AG08395 (cell line): ENCODE measurements around the gene DIDO1.

Experiments used
- DNase-seq: peaks from one replicate; pipeline ENCODE4 v3.0.0; 2012; ENCODE audit warnings: mixed read lengths, low spot score

Gene DIDO1

DNA sequence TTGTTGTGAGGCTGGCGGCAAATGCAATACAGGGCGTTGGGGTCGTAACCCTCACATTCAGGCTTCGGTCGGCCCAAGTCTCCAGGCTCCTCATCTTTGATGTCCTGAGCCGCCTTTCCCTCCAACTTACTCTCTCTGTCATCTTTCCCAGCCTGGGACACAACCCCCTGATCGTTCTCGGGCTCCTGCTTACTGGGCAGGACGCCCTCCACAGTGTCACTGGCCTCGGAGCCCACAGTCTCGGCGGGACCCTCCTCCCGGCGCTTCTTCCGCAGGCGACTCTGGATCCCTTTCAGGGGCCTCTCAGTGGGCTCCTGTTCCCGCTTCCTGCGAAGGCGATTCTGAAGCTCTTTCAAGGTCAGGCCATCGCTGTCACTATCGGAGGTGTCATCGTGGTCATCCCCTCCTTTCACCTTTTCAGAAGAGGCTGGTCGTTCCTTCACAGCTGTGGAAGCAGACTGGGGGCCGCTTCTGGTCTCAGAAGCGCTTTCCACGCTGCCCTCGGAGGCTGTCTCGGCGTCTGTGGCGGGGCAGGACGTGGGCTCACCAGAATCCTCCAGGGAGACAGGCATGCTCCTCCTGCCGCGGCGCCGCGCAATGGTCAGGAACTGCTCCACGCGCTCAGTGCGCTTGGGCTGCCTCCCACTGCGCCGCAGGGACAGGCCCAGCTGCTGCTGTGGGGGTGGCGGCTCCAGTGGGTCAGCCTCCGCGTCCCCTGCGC, 15.4 kb downstream of the DIDO1 start:
- DNase-seq, result no peak

DNA sequence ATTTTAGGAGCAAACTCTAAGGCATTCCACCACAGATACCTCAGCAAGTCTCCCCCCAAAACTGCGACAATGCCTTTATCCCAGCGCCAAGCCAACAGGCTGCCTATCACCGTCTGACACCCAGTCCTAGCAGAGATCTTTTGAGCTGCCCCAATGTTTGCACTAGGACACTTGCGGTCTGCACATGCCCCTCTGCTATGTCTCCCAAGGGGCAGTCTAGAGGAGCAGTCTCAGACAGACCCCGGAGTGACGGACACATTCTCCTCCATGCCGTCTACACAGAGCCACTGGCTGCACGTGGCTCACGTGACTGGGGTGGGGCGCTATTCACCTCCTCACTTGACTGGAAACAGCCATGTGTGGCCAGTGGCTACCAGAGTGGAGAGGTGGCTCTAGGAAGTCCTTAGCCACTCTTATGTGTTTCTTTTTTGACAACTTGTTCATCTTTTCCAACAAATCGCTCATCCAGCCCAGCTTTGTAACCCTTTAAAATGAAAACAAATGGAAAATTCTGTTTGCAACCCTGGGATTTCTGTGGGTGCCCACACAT, 16.0 kb downstream of the DIDO1 start:
- DNase-seq, result no peak

DNA sequence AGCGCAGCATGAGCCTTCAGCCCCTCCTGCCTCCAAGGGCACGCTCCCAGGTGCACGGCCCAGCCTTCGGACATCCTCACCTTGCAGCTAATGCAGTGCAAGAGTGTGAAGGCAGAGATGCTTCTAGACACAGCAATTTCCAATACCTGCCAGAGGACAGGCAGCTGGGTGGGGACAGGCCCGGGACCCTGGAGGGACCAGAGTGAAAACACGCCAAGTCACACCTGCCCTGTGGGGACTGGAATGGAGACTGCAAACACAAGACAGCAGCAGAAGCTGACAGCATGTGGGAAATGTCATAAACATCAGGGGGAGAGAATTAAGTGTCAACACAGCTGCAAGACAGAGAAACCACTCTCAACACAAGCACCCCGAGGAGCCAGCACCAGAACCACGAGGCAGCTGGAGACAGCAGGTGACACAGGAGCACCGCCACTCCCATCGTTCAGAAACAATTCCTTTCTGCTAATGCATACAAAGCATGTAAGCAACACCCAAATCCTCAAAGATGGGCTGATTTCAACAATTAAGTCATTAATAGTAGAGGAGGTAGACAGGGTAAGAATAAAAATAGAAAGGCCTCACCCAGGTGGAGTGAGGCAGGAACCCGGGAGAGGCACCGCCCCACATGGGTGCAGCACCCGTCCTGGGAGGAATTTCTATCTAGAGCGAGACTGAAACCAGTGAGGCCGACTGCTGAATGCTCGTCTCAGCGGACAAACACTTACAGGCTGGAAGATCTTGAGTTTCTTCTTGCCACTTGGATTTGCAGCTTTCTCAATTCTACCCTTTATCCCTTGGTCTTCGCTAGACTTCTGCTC, 17.1 kb downstream of the DIDO1 start:
- DNase-seq, result no peak

DNA sequence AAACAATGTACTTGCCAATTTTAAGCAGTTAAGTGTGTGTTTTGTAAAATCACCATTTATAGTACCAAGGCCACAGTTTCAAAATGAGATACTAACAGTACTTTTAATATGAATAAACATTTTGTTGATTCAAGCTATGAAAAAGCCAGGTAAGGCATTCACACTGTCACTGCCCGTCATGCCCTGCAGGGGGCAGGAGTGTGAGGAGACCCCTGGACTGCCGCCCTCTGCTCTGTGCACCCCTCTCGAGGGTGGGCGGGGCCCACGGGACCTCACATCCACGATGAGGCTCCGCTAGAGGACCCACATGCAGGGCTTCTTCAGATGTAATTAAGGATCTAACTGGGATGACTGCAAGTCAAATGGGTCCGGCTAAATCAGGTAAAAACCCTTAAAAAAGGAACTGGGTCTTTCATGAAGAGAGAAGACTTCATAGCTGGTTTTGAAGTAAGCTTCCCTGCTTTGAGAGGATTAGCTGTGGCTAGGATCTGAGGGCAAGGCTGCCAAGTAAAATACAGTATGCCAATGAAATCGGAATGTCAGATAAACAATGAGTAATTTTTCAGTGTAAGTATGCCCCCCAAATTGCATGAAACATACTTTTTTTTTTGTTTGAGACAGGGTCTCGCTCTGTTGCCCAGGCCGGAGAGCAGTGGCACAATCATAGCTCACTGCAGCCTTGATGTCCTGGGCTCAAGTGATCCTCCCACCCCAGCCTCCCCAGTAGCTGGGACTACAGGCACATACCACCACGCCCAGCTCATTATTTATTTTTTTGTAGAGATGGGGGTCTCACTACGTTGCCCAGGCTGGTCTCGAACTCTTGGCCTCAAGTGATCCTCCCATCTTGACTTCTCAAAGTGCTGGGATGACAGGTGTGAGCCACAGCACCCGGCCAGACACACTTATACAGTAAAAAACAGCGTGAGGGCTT, 18.7 kb downstream of the DIDO1 start:
- no peak for DNase-seq

DNA sequence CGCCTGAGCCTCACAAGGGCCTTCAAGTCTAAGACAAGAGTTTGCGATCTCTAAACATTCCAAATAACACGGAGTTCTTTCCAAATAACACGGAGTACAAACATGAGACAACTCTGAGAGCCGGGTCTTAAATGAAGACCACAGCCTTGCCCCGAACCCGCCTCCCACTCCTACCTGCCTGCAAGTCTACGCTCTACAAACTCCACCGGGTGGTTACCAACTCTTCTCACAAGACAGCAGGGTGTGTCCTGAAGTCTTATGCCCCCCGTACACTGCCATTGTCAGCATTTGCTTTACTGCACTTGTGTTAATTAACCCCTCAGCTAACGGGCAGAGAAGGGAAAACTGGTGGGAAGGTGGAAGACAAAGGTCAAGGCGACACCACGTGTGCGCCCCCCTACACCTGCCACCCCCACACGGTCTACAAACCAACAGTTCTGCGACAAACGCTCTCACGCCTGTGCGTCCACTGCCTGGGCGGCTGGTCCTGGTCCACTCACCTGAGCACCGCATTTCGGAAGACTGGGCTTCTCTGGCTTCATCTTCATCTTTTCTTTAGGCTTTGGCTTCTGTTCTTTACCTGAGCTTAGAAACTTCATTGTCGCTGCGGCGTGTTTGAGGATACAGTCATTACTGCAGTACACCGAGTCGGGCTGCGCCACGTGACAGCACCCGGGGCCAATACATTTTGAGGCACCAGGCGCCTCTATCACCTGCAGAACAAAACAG, 19.5 kb downstream of the DIDO1 start:
- DNase-seq, result no peak

DNA sequence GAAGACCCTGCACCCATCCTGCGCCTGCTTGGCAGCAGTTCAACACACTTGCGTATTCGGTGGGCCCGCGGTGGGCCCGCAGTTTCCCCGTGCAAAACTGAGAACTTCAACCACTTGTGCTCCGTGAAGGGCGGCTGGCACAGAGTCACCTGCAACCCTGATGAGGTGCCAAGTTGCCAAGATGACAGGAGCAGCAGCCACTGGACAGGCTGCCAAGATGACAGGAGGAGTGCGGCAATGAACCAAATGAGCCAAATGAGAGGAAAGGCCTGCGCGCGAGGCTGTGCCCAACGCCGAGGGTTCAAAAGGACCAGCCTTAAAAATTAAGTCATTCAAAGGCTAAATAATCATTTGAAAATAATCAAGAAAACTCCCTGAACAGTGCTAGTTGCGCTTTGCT, 20.1 kb downstream of the DIDO1 start:
- no peak for DNase-seq

DNA sequence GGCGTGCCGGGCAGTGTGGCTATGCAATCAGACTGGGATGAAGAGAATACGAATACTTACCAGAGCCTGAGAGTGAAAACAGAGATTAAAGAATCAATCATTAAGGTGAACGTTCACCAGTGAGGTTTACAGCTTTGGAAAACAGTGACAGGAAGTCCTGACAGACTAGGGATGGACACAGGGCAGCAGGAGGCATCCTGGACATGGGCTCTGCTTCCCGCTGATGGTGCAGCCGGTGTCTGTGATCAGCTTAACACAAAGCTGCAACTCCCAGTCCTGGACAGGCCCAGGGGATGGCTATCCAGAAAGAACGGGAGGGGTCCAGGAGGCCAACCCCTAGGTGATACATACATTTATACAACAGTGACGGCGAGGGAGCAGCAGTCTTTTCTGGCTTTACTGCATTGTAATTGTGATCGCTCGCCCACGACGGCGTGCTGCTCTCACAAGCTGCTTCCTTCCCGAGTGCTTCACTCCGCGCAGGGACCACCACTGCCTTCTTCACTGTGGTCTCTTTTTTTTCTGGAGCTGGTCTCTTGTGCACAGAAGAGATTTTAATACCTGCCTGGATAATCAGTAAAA, 20.7 kb downstream of the DIDO1 start:
- DNase-seq, result no peak

DNA sequence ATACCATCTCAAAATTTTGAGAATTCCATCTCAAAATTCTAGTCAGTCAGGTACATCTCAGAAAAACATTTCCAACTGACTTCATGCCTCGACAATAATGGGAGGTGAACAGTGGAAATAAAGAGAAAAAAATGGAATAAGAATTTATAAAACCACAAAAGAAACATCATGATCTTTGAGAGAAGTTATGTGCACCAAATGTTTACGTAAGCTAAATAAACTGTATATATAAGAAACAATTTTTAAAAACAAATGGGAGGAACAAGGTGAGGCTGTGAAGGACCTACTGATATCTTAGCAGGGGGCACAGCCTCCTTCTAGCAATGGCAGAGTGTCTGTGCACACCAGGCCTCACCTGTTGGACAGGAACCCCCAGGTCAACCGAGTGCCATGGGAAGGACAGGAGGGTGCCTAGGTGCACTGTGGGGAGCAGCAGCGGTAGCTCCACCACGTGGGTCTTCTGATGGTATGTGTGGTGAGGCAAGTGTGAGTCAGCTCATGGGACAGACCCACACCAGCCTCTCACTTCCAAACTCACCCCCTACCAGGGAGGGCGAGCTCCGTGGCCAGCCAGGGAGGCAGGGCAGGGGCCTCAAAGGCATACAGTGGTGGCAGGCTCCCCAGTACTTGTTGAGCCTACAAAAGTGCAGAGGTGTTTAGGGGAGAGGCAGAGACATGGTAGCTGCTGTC, 23.2 kb downstream of the DIDO1 start:
- peak; percentile 18 for DNase-seq

DNA sequence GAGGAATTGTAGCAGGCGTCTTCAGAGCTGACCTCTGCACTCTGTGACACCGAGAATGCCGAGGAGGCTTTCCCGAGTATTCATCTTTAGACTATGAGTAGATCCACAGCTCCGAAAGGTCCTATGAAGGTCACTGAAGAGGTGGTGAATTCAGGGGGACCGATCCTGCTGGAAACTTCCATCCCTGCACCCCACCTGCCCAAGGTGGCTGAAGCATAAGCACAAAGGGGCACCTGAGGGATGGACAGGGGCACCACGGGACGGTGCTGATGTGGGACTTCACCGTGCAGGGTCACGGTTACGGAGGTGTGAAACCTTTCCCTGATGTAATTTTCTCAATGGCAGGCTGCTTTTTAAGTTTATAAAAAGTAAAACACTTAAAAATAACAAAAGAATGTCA, 24.4 kb downstream of the DIDO1 start:
- no peak for DNase-seq

DNA sequence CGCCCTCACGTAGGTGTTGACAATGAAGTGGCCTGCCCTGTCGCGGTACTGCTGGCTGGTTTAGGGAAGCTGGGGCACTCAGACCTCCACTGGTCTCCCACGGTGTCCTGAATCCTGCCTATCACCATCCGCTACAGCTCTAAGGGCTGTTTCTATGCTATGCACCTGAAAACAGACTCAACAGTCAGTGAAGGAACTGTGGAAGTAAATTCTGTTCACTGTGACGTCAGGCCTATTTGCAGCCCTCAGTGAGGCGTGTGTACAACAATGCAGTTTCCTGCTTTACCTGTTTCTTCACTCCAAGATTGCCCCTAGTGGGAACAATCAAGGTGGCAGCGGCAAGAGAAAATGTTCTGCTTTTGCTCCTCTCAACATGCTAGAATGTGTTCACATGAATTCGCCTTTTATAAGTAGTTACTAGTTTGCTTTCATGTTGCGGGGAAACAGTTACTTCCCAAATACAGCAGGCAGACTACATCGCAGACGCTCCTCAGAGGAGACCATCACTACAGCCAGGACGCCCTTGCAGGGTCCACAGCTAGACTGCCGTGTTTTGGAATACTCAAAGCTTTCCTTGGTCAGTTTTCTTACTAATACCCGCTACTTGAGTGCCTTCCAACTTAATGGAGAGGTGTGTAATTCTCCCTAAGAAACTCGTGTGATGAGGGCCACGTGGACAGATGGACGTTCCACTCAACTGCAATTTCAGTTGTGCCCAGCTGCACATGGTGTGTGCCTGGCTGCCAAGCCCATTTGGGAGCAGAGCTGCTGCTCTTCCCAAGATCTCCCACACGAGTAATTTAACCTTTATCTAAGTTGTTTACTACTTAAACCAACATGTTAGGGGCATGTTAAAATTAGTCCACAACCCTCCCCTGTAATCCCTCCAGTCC, 25.4 kb downstream of the DIDO1 start:
- peak; percentile 12 for DNase-seq

DNA sequence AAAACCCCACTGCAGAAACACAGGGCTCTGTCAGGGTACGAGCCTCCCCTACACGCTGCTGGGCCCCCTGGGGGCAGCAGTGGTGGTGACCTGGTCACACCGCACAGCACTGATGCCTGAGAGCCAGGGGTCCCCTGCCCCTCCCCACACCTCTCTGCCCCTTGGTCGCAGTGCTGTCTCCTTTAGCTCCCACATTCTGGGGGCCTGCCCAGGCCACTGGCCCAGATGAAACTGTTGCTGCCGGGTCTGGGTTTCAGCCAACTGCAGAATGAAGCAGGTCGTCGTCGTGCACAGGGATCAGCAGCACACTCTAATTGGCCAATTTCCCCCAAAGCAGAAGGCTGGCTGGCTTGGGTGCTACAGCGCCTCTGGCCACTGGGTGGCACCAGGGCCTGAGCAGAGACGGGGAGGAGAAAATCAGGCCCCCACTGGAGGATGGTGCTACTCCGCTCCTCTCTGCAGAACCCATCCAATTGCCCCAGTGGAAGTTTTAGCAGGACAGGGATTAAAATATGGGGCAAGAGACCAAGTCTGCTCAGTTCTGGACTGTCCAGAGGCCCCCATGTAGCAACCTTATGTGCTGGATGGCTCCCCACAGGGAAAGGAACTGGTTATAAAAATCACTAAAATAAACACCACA, 26.1 kb downstream of the DIDO1 start:
- DNase-seq, result peak; percentile 96

DNA sequence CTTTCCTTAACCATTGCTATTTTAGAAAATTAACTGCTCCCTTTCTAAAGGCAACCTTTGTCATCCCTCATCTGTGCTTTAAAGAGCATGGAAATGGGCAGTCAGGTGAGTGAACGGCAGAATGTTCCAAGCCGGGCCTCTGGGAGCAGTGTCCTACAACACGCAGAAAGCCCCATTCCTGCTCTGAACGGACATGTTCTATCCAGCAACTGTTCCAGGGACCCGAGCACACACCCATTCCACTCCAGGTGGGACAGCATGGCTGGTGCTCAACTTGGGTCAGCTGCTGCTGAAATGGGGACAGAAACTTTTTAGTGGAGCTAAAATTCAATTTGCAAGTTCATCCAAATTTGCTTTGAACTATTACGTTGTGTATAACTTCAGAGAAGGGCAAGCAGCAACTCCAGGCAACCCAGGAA, 26.7 kb downstream of the DIDO1 start:
- peak; percentile 17 for DNase-seq

DNA sequence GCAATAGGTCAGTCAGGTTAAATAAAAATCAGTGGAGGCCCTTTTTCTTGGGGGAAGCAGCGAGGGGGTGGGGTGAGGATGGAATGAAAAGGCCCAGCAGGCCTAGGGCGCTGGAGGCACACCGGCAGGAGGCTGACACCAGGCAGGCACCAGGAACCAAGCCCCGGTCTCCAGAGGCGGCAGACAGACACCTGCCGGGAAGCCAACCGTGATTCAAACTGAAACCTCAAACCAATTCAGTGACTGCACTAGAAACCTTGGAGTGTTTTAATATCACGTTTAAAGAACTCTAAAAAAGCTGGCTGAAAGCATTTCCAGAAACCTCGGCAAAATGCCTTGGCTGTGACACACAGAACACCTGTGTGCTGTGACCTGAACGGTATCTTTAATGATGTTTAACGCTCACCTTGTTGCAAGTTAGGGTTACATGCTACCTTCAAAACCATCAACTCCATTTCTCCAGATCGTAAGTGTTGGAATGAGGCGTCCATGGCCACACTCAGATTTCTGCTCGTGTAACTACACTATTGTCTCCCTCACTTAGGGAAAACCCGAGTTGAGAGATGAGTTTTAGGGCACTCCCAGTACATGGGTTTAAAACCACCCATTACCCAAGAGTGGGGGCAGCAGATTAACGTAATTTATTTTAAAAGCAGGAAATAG, 27.2 kb downstream of the DIDO1 start:
- DNase-seq, result no peak

DNA sequence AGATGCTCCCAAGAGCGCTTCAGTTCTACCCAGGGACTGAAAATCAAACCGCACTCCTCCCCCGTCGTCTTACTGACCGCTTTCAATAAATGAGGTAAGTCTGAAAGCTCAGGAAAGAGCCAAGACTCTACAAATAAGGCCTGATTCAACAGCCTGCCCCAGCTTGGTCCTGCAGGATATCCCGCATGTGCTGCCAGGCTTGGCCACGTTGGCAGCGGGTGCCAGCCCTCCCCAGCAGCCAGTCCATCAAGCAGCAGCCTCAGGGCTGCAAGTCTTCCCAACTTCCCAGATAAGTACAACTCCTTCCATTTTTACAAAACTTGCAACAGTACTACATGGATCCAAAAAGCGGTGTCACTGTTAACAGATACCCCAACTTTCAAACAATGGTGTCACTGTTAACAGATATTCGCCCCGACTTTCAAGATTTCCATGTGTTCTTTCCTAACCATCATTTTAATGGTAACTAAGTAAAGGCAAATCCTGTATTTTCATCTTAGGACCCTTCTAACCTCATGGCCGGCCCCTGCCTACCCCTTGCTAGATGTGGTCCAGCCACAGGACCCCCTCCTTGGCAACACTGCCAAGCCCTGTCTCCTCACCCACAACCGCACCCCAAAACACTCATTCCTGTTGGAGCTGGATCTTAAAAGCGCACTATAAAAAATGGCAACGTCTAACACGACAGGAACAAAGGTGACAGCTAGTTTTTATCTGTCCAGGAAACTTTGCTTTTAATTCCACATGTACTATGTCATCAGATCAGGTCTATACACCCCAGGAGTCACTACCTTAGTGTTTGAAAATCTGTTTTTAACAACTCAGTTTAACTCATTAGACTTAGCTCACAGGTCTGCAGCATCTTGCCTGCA, 28.0 kb downstream of the DIDO1 start:
- no peak for DNase-seq

DNA sequence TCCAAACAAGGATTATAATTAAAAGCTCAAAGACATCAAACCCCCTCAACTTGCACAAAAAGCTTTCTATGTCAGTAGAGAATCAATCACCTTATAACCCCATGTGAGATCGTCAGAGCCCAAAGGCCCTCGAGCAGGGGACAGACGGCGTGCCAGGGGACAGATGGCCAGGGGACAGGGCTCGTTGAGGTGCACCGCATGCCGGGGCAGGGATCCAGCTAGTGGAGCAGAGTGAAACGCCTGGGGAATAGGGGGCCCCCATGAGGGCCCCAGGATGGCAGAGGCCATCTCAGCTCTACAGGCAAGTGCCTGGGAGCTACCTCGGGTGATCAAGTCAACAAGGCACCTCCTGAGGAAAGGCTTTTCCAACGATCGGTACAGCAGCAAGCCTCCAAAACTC, 28.6 kb downstream of the DIDO1 start:
- no peak for DNase-seq

DNA sequence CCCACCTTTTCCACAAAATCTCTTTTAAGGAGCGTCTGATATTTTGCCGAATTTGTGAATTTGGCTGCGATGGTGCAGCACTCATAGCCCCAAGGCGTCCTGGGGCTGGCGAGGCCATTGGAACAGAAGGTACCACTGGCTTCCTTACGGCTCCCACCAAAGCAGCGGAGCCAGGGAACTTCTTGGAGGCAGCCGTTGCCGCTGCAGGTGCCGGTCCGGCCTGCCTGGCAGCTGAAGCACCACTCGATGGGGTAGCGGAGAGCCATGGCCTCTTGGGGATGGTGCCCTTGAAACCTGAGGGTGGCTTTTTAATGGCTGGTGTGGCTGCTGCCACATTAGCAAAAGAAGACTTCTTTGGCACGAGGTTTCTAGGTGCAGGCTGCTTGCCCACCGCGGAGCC, 29.8 kb downstream of the DIDO1 start:
- no peak for DNase-seq

DNA sequence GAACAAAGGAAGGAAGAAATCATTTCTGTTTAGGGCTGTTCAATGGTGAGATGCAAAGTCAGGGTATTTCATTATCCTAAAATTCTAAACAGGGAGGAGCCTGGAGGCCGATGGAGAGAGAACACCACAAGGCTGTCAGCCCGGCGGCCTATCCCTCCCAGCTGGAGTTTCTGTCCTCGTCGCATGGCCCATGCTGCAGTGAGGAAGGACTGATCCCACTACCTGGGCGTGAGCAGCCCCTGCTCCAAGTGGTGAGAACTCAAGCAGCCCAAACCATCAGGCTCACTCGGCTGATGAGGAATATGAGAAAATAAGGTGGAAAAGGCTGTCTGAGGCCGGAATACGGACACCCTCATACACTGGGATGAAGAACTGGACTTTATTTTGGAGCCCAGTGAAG, 30.8 kb downstream of the DIDO1 start:
- DNase-seq, result no peak
